ENCODE data around the gene A4GALT.
"Not testable (repeated sequence)": the region's sequence is repeated elsewhere in the genome, so short reads cannot be mapped to it uniquely, and the experiment has no call there.

Gene A4GALT

DNA sequence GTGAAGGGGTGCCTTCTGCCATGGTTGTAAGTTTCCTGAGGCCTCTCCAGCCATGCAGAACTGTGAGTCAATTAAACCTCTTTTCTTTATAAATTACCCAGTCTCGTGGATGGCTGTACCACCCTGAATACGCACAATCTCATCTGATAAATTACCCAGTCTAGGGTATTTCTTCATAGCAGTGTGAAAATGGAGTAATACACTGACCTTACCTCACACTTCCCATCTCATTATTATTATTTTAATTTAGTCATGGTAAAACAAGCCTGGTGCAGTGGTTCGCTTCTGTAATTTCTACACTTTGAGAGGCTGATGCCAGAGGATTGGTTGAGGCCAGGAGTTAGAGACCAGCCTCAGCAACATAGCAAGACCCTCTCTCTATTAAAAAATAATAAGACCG is 41.0 kb downstream of the A4GALT start:
- DNase-seq, result no peak

DNA sequence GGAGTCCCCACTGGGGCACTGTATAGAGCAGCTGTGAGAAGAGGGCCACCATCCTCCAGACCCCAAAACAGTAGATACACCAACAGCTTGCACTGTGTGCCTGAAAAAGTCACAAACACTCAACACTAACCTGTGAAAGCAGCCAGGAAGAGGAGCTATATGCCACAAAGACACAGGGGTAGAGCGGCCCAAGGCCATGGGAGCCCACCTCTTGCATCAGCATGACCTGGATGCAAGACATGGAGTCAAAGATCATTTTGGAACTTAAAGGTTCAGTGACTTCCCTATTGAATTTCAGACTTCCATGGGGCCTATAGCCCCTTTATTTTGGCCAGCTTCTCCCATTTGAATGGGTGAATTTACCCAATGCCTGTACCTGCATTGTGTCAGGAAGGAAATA is 41.8 kb downstream of the A4GALT start:
- DNase-seq, result no peak

DNA sequence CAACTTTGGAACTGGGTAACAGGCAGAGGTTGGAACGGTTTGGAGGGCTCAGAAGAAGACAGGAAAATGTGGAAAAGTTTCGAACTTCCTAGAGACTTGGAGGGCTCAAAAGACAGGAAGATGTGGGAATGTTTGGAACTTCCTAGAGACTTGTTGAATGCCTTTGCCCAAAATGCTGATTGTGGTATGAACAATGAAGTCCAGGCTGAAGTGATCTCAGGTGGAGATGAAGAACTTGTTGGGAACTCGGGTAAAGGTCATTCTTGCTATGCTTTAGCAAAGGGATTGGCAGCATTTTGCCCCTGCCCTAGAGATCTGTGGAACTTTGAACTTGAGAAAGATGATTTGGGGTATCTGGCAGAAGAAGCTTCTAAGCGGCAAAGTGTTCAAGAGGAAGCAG is 42.7 kb downstream of the A4GALT start:
- not testable (repeated sequence) for DNase-seq

DNA sequence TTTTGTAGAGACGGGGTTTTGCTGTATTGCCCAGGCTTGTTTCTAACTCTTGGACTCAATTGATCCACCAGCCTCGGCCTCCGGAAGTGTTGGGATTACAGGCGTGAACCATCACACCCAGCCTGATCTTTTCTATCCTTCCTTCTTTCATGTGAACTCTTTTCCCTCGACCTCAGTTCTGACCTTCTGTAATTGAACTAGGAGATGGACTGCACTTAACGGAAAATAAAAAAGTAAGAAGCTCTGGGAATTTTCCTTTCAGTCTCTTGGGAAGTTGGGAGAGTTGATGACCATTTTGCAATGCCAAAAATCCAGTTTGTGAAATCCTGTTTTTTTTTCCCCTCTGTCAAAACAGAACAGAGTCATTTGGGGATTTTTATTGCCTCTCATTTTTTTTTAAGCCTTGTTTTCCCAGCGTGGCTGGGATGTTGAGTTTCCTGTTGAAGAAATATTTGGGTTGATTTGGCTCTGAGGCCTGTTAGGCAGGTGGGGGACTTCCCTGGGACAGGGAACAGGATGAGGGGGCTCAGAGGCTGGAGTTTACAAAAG is 44.5 kb downstream of the A4GALT start:
- DNase-seq, result no peak

DNA sequence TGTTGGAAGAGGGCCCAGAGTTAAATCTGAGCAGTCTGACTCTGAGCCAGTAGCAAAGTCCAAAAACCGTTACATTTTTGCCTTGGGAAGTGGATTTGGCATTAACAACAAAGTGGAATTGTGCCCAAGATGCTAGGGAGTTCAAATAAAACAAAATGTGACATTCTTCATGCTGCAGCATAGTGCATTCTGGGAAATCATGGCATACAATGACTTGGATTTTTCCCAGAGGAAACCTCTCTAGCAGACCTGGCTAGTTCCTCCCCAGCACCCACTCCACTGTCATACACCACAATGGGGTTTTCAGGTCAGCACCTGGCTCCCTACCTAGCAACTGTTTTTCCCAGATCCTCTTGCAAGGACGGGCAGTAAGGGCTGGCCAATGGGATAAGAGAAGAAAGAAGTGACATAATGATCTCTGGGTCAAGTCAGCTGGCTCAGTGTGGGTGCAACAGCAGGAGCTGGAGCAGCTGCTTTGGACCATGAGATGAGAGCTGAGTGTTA is 46.7 kb downstream of the A4GALT start:
- no peak for DNase-seq

DNA sequence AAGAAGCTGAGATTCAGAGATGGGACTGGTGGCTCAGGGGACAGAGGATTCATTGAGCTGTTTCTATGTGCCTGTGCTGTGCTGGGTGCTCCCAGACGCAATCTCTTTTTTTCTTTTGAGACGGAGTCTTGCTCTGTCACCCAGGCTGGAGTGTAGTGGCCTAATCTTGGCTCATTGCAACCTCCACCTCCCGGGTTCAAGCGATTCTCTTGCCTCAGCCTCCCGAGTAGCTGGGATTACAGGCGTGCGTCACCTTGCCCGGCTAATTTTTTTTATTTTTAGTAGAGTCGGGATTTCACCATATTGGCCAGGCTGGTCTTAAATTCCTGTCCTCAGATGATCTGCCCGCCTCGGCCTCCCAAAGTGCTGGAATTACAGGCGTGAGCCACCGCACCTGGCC is 47.6 kb downstream of the A4GALT start:
- DNase-seq, result not testable (repeated sequence)

DNA sequence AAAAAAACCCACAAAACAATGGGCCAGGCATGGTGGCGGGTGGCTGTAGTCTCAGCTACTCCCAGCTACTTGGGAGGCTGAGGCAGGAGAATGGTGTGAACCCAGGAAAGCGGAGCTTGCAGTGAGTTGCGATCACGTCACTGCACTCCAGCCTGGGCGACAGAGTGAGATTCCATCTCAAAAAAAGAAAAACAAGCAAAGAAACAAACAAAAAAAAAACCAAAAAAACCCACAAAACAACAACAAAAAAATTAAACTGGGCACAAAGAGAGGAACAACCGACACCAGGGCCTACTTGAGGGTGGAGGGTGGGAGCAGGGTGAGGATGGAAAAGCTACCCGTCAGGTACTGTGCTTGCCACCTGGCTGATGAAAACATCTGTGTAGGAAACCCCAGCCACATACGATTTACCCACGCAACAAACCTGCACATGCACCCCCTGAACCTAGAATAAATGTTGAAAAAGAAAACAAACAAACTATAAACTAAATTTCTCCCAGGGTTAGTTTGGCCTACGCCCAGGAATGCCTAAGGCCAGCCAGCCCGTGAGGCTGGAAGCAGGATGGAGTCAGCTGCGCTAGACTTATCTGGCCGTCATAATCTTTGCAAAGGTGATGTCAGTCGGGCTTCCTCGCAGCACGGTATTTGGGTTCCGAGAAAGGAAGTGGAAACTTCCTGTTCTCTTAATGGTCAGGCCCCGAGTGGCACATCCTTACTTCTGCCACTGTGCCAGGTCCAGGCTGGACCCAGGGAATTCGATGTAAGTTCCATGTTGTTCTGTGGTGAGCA is 49.6 kb downstream of the A4GALT start:
- DNase-seq, result no peak

DNA sequence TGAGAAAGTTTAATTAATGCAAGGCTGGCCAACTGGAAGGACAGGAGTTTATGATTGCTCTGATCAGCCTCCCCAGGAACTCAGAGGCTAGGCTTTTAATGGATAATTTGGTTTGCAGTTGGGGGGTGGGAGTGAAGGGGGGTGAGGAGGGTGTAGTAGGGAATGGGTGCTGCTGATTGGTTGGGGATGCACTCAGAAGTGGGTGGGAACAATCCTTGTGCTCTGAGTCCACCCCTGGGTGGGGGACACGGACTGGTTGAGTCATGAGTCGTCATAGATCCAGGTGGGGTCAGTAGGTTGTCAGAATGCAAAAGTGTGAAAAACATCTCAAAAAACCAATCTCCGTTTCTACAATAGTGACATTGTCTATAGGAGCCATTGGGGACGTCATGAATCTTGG is 50.6 kb downstream of the A4GALT start:
- DNase-seq, result no peak

DNA sequence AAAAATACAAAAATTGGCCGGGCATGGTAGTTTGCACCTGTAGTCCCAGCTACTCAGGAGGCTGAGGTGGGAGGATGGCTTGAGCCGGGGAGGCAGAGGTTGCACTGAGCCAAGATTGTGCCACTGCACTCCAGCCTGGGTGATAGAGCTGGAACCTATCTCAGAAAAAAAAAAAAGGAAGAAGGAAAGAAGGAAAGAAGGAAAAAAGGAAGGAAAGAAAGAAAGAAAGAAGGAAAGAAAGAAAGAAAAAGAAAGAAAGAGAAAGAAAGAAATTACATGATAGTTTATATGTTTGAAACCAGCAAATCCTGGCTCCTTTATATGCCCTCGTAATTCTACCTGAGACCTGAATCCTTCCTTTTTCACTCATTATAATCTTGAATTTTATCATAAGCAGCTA is 54.3 kb downstream of the A4GALT start:
- not testable (repeated sequence) for DNase-seq

DNA sequence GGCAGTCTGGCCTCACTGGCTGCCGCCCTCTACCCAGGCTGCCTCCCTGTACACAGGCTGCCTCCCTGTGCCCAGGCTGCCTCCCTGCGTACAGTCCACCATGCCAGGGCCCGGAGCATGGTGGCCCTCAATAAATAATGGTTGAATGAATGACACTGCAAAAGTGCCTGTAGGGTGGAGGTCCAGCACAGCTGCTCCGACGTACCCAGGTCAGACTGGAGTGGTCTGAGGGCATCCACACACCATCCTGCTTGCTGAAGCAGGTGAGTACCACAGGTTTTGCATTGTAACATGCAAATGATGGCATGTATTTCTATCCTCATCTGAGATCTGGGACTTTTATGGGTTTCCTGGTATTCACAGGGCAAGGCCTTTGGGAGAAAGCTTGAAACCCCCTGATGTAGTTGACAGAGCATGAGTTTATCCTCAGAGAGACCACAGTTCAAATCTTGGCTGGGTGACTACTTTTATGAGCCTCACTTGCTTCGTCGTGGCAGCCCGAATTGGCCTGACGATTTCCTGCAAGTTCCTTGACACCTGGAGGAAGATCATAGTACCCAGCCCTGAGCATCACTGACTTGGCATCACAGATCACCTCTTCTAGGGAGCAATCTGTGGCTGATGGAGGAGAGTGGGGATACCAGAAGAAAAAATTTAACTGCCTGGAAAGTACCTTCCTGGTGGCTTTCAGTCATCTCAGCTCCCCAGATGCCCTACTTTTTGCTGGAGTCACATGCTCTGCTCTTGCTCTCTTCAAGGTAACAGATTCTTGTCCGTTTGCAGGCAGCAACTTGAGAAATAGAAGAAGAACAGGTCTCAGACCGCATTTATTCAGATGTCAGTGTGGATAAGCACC is 55.5 kb downstream of the A4GALT start:
- DNase-seq, result no peak

DNA sequence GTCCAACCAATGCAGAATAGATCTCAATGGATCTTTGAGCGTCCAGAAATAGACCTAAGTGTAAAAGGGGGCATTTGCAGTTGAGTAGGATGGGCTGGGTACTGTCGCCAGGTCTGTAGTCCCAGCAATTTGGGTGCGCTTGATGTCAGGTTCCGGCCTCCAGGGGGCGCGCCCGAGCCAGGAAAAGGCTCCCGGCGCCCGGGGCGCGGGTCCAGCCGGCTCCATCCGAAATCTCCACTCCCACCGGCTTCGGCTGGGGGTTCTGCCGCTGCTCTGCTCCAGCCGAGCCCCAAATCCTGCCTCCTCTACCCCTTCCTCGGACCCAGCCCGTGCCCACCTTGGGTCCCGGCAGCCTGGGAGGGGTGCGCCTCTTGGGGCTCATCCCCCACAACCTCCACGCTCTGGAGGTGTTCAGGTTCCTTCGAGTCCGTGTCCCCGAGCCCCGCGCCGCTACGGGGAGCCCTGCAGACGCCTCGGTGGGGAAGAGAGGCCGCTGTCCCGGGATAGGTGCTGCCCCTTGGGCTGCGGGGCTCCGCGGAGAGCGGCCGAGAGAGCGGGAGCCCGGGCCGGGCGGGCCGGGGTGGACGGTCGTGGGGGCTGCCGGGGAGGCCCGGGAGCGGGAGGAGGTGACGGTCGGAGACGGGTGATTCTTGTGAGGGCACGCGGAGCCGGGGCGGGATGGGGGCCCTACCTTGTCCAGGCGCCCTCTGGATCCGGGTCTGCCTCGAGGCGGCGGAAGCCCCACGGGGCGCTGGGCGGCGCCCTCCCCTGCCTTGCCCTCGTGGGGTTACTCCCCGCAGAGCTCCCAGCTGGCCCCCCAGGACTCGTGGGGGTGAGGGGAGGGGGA is 58.5 kb downstream of the A4GALT start:
- peak; percentile 71 for DNase-seq

DNA sequence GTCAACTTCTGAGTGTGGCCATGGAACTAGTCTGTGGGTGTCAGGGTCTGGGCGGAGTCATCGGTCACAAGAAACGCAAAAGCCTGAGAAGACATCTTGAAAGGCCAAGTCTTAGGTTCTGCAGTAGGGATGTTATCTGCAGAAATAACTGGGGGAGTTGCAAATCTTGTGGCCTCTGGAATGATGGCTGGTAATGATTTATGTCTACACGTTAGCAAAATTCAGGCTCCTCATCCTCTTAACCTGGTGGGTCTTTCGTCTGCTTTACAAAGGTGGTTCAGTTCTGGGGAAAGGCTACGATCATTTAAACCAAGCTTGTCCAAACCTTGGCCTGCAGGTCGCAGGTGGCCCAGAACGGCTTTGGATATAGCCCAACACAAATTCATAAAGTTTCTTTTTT is 64.1 kb downstream of the A4GALT start:
- DNase-seq, result no peak

DNA sequence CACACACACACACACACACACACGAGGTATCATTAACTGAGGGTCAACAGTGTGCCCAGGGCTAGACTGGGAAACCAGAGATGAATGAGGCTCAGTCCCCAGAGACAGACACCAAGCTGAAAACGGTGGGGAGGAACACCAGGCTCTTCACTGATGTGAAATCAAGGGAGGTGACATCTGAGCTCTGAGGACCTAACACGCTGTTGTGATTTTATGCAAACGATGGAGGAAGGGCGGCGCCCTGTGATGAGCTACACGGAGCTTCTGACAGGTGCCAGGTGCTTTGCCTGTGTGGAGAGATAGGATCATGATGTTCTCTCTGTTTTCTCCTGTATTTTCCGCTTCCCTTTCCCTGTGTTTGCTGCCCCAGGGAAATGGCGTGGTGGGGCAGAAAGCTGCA is 65.0 kb downstream of the A4GALT start:
- DNase-seq, result peak; percentile 65

DNA sequence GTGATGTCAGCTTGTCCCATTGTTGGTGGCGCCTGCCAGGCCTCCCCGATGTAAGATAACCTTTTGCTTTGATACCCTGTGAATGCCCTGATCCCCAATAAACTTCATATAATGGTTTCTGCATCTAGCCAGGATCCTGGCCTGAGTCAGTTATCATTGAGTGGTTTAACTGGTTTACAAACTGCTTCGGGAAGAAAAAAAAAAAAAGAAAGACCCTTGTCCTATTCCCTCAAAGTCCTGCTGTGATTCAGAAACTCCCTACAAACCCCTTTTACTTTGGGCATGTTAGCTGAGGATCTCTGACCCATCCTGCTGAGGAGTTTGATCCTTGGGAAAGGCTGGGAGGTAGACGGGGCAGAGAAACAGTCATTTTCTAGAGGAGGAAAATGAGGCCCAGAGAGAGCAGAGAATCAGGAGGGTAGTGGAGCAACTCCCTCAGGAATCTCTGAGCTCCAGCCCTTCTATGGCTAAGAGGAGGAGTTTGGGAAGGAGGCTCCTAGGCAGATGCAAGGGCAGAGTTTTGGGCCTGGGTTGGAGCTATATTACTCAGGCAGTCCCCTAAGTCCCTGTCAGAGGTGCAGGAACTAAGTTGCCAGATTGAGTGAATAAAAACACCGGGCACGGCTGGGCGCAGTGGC is 66.1 kb downstream of the A4GALT start:
- no peak for DNase-seq

DNA sequence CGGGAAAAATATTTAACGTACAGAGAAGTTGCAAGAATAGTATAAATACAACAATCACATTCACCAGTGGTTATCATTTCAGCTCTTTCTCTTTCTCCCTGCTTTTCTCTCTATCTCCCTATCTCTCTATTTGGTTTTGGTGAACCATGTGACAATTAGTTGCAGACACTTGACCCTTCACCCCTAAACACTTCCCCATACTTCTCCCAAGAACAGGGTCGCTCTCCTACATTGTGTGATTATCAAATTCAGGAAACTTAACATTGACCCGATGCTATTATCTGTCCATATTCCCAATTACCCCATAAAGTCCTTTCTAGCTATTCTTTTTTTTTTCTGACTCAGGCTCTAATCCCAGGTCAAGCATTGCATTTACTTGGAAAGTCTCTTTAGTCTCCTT is 66.7 kb downstream of the A4GALT start:
- no peak for DNase-seq

DNA sequence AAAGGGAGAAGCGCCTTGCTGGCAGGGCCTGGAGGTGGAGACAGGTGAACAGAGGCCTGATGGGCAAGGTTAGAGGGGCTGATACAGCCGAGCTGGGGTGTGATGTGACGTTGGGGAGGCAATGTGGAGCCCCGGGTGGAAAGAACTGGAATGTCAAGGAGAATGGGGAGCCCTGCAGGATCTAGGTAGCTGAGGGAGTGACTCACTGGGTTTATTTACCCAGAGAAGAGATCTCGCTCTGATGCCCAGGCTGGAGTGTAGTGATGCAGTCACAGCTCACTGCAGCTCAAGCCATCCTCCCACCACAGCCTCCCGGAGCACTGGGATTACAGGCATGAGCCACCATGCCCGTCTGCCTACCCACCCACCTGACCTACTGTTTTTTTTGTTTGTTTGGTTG is 69.5 kb downstream of the A4GALT start:
- no peak for DNase-seq

DNA sequence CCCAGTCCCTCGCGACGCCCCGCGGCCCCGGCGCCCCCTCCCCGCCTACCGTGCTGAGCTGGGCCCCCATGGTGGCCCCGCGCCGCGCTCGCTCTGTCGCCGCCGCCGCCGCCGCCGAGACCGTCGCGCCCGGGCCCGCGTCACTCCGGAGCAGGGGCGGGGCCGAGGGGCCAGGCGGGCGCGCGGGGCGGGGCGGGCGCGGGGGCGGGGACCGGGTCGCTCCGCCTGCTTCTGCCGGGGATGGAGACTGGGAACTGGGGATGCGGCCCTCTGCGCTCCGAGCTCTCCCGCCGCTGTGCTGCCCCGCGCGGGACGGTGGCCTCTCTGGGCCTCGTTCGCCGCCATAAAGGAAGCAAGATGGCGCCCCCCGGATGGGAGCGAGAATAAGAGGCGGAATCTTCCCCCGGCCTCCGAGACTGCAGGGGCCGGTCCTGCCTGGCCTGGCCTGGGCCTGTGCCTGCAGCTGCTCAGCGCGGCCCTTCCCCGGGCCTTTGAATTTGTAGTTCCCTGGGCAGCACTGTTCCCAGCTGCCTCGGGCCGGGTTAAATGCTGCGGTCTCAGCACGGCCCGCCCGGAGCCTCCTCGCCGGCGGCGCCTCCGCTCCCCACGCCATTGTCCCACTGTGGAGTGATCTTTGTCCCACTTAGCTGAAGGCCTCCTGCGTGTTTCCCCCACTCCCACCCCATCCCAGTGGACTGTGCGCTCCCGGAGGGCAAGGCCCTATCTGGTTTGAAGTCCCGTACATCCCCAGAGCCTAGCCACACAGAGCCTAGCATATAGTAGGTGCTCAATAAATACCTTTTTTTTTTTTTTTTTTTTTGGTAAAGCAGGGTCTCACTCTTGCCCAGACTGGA is 71.2 kb downstream of the A4GALT start, which contains the start of gene CYB5R3:
Gene CYB5R3, minus strand, starts transcription at position 147 of the 854 bp plus-strand sequence. Its CDS starts 77 bp downstream, at position 70.
- DNase-seq, result peak; percentile 82

DNA sequence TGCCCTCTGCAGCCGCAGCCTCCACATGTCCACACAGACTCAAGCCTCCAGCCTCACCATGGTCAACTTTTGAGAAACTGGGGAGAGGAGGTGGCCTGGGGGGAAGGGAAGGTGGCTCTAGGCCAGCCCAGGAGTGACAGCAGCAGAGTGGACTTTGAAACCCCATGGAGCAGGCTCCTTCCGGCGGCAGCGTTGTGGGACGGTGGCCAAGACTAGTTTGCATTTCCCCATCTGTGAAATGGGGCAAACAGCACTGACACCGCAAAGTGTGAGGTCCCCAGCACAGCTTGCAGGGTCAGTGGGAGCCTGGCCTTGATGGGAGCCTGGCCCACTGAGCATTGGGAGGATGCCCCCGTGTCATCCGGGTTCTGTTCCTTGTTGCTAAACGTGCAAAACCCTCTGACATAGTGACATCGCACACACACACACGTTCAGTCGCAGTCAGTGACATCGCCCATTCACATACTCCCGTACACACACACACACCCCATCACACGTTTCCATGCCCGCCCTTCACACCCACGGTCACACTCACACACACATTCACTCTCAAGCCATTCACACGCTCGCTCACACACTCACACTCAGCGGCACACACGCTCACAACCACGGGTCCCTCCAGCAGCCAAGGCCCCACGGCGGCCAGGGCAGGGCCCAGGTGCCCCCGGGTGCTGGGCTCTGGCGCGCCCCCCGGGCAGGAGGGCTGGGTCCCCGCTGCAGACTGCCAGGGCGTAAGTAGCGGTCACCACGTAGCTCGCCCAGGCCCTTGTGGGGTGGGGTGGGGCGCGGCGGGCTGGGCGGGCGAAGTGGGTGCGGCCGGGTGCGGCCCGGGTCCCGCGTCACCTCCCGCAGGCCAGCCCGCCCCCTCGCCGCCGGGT is 72.1 kb downstream of the A4GALT start:
- peak; percentile 78 for DNase-seq

DNA sequence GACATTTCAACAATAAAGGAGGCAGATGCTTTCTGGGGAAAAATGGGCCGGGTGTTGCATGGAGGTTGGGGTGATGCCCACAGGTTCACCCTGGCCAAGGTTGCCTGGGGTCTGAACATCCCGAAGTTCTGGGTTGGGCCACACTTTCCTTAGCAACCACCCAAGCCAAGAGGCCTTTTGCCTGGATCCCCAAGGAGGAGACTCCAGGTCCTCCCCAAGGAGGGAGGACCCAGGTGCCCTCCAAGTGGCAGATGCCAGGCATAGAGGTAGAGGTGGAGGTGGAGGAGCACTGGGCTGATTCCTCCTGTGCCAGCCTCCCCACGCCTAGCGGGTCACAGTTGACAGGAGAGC is 72.7 kb downstream of the A4GALT start:
- DNase-seq, result no peak

All from RPMI8226 (cell line).